Calu3 (cell line): ENCODE measurements around the gene YARS1. TPM values are rescaled to one million over a fixed set of nuclear protein-coding genes. Genes with fewer than 3 reads are reported as not detected.
A peak's percentile ranks its signal among the peaks of the same experiment; 100 is the strongest.

Experiments used
- BruUV-seq: library from RNA; stranded (reverse); fragments of 400-500 nt; replicated peaks from 2 replicates; lab custom pipeline; 2021; lab: Mats Ljungman, UMichigan
- CTCF ChIA-PET: fragments of 300-600 bp; sonication (Branson Sonifier 250); formaldehyde crosslinking; loops from one replicate; lab custom pipeline; 2022; ENCODE audit warnings: antibody characterized with exemption; lab: Charles Lee
- DNase-seq: peaks from one replicate; pipeline ENCODE4 v3.0.0; 2022
- H3K27ac Mint-ChIP-seq: one replicate; pipeline ENCODE4 v1.8.0; 2022; ENCODE audit warnings: mixed read lengths; ENCODE audit not compliant: unreplicated experiment
- H3K27me3 Mint-ChIP-seq: one replicate; pipeline ENCODE4 v1.8.0; 2022; ENCODE audit warnings: mixed read lengths; ENCODE audit not compliant: unreplicated experiment
- H3K36me3 Mint-ChIP-seq: one replicate; pipeline ENCODE4 v1.8.0; 2022; ENCODE audit warnings: mild to moderate bottlenecking, moderate library complexity, mixed read lengths; ENCODE audit not compliant: insufficient read depth, unreplicated experiment
- H3K4me1 Mint-ChIP-seq: one replicate; pipeline ENCODE4 v1.8.0; 2022; ENCODE audit warnings: mild to moderate bottlenecking, low read depth, mixed read lengths; ENCODE audit not compliant: unreplicated experiment
- H3K4me3 Mint-ChIP-seq: one replicate; pipeline ENCODE4 v1.8.0; 2022; ENCODE audit warnings: mild to moderate bottlenecking, low read depth, moderate library complexity, mixed read lengths; ENCODE audit not compliant: unreplicated experiment
- H3K9me3 Mint-ChIP-seq: one replicate; pipeline ENCODE4 v1.8.0; 2022; ENCODE audit warnings: low read depth, mixed read lengths; ENCODE audit not compliant: unreplicated experiment
- CTCF ChIP-seq: fragments of 200-600 bp; IDR thresholded peaks from one replicate; pipeline ENCODE4 v1.8.0; 2022; ENCODE audit warnings: antibody characterized with exemption; ENCODE audit not compliant: unreplicated experiment
- intact Hi-C: fragments of 100-400 bp; cut with micrococcal nuclease; formaldehyde crosslinking; loops from one replicate; pipeline ENCODE4 v1.10.0; 2022; ENCODE audit not compliant: unreplicated experiment
- total RNA-seq: library from RNA; stranded (reverse); gene quantifications from 2 replicates; pipeline ENCODE4 v1.2.3, GENCODE V29; 2022

The YARS1 gene
- total RNA-seq, 1 experiment from 2014 or later = 188 TPM

GRCh38 chr1:32766328-32766972 is 50.7 kb downstream of the YARS1 start:
- H3K9me3 Mint-ChIP-seq = no peaks in the 10 kb centered on the region
- TF ChIP-seq CTCF = no peak
- peak overlapping the region; percentile 31 for H3K4me3 Mint-ChIP-seq
- CTCF ChIA-PET = no interaction called here
- peak overlapping the region; percentile 82 for H3K27ac Mint-ChIP-seq
- DNase-seq = no peak
- H3K4me1 Mint-ChIP-seq = peaks cover 70% of the 10 kb centered on the region
- intact Hi-C loops = no loop called here
- peaks cover 83% of the 10 kb centered on the region for H3K36me3 Mint-ChIP-seq
- H3K27me3 Mint-ChIP-seq = no peaks in the 10 kb centered on the region
- BruUV-seq = no TSS peak

DNA sequence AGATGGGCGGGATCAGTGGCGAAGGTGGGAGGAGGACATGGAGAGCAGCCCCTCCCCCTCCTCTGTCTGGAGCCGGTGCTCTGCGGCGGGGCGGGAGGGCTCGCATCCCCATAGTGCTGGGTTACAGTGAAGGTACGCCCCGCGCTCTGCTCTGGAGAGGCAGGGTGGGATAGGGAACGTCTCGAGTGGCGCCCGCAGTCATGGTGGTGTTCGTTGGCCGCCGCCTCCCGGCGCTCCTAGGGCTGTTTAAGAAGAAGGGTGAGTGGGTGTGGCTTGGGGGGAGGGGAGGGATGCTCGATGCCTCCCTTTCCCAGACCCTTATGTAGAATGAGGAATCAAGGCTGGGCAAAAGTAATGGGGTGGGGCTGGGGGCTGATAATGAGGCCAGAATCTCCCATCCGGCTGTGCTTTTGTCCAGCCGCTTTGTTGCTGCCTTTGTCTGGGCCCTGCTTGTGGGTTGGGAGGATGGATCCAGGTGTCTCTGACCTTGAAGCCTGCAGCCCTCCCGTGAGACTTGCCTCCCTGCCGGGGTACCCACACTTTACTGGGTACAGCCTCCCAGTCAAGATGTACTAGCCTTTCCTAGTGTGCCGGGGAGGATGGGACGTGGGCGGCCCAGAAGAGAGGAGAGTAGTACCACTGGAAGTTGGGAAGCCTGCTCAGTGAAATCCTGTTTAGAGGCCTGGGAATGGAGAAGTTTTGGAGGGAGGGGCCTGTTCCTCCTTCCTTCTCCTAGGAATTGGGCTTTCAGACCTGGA is 51.4 kb downstream of the YARS1 start:
- no TSS peak for BruUV-seq
- no peak for DNase-seq
- CTCF ChIA-PET = no interaction called here
- no peaks in the 10 kb centered on the region for H3K27me3 Mint-ChIP-seq
- H3K9me3 Mint-ChIP-seq = no peaks in the 10 kb centered on the region
- intact Hi-C loops = no loop called here
- H3K27ac Mint-ChIP-seq = no peak overlapping the region
- H3K36me3 Mint-ChIP-seq = peaks cover 84% of the 10 kb centered on the region
- no peak for TF ChIP-seq CTCF
- no peak overlapping the region for H3K4me3 Mint-ChIP-seq
- peaks cover 75% of the 10 kb centered on the region for H3K4me1 Mint-ChIP-seq

GRCh38 chr1:32764826-32765569 is 52.2 kb downstream of the YARS1 start:
- peaks cover 81% of the 10 kb centered on the region for H3K4me1 Mint-ChIP-seq
- CTCF ChIA-PET = interaction anchor here (0.7 kb wide), 1 partner anchor 10 kb away, joined by 3 read pairs; no protein-coding TSS in a partner anchor
- intact Hi-C loops = no loop called here
- H3K27me3 Mint-ChIP-seq = no peaks in the 10 kb centered on the region
- no peak overlapping the region for H3K4me3 Mint-ChIP-seq
- TF ChIP-seq CTCF = no peak
- no peak for DNase-seq
- no peaks in the 10 kb centered on the region for H3K9me3 Mint-ChIP-seq
- no peak overlapping the region for H3K27ac Mint-ChIP-seq
- no TSS peak for BruUV-seq
- peaks cover 86% of the 10 kb centered on the region for H3K36me3 Mint-ChIP-seq

DNA sequence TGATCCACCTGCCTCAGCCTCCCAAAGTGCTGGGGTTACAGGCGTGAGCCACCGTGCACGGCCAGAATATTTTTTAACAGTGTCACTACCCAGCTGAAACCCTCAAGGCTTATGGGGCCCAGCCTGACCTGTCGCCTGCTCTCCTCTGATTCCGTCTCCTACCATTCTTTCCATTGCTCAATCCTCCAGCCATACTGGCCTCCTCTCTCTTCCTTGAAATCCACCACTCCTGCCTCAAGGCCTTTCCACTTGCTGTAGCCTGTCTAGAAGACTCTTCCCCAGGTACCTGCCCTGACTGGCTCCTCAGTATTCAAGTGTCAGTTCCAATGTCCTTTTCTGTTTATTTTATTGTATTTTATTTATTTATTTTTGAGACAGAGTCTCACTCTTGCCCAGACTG is 53.9 kb downstream of the YARS1 start:
- BruUV-seq = no TSS peak
- no peak for TF ChIP-seq CTCF
- CTCF ChIA-PET = interaction anchor here (0.6 to 4.5 kb wide), 3 partner anchors 32 to 134 kb away, joined by 3 to 33 read pairs (median 4); no protein-coding TSS in a partner anchor

More for the DNA sequence above, 53.9 kb downstream of the YARS1 start:
- DNase-seq = no peak
- peaks cover 76% of the 10 kb centered on the region for H3K36me3 Mint-ChIP-seq
- H3K27ac Mint-ChIP-seq = peak overlapping the region; percentile 99
- no peaks in the 10 kb centered on the region for H3K9me3 Mint-ChIP-seq
- peak overlapping the region; percentile 12 for H3K4me3 Mint-ChIP-seq
- intact Hi-C loops = no loop called here
- H3K4me1 Mint-ChIP-seq = peaks cover 88% of the 10 kb centered on the region
- H3K27me3 Mint-ChIP-seq = no peaks in the 10 kb centered on the region
